HG02571 (cell line): ENCODE measurements around the gene PAGR1.
"Not testable (repeated sequence)": the region's sequence is repeated elsewhere in the genome, so short reads cannot be mapped to it uniquely, and the experiment has no call there.

ENCODE experiments used
- ATAC-seq: cut with Tn5 transposase; IDR thresholded peaks from one replicate; pipeline ENCODE4 v1.9.1; 2021; ENCODE audit warnings: mild to moderate bottlenecking, moderate library complexity; ENCODE audit not compliant: unreplicated experiment

Gene PAGR1

DNA sequence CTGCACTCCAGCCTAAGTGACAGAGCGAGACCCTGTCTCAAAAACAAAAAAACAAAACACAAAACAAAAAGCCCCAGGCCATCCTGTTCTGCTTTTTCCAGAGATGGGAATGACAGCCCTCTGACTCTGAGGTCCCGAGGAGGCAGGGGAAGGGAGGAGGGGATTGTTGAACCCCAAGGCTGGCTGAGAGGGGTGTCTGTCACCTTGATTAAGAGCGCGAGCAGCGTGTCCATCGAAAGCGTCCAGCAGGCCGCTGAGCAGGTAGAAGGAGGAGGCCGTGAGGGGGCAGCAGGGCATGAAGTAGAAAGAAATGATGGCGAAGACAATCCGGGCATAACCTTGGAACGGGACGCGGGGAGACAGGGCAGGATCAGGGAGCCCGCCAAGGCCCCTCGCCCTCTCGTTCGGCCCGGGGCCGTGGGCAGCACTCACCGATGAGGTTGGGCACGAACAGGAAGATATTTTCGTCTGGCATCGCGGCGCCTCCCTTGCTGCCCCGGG, 46.5 kb downstream of the PAGR1 start:
- ATAC-seq: no peak

DNA sequence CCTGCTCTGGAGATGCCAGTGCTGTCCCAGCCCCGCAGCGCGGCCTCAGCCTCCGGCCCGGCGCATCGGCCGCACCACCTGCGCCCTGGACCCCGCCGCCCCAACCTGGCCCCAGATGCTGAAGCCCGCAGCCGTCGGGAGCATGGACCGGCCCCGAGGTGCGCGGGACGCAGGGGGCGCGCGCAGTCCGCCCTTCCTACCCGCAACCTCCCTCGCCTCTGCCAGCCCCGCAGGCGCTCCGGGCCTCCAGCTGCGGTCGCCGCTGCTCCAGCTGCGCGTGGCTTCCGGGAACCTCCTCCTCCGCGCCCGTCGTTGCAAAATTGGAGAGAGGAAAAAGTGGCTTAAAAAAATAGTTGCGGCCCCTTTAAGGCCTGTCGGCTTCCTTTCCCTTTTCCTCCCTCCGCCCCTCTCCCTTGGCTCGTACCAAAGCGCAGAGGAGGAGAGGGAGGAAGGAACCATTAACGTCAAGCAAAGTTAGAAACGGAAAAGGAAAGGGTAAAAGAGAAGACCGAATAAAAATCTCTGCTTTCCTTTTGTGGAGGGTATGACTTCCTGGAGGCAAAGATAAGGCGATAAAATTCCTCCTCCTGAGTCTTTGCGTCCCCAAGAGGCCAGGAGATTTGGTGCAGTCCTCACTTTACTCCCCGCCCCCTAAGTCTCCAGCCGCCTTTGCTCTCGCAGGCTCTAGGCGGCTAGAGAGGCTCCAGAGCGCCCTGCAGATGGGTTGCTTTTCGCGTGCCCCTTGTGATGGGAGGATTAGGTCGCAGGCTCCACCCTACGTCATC, 47.1 kb downstream of the PAGR1 start, which contains the start of gene CDIPT:
Gene CDIPT, minus strand, starts transcription at position 343 of the 785 bp plus-strand sequence. CDS start 369 bp downstream, outside the sequence.
- peak; percentile 89 for ATAC-seq

DNA sequence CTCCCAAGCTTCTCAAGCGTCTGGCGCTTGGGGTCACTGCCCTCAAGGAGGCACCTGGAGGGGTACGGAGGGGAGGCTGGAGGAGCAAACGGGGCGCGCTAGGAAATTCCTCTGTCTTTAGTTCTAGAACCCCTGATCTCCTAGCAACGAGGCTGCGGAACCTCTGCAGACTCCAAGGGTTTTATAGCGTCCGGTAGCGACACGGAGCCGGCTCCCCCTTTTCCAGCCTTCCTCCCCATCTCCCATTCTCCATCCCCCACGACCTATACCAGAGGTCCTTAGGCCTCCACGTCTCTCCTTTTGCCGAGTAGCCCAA, 47.7 kb downstream of the PAGR1 start:
- no peak for ATAC-seq

- ATAC-seq: no peak
Observed at GRCh38 chr16:29864205-29864604, 48.3 kb downstream of the PAGR1 start.

DNA sequence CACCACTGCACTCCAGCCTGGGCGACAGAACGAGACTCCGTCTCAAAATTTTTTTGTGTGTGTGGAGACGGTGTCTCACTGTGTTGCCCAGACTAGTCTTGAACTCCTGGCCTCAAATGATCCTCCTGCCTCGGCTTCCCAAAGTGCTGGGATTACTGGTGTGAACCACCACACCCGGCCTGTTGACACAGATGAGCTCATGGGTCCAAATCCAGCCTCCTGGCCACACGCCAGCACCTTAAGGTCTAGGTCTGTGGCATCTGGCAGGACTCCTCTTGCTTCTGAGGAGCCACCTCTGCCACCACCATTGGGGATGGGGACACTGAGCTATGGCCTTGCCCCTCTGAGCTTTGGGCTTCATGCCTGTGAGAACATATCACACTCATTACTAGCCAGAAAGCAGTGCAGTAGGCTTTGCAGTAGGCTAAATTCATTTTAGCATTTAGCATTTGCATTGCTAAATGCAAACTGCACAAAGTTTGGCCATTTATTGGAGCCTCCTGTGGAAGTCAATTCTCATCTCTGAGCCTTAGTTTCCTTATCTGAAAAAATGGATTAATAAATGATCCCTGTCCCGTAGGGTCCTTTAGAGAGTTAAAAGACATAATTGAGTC, 52.6 kb downstream of the PAGR1 start:
- no peak for ATAC-seq

DNA sequence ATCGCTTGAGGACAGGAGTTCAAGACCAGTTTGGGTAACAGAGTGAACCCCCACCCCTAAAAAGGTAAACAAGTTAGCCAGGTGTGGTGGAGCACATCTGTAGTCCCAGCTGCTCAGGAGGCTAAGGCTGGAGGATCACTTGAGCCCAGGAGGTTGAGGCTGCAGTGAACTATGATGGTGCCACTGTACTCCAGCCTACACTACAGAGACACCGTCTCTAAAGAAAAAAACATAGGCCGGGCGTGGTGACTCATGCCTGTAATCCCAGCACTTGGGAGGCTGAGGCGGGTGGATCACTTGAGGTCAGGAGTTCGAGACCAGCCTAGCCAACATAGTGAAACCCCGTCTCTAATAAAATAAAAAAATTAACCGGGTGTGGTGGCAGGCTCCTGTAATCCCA, 53.1 kb downstream of the PAGR1 start:
- not testable (repeated sequence) for ATAC-seq
